Cerebellar cortex (tissue), 1 donor: ENCODE results near the gene MYNN.

Source experiments
- DNase-seq: peaks from one replicate; pipeline ENCODE4 v3.0.0-alpha.2; 2015; ENCODE audit warnings: low spot score

Gene MYNN

DNA sequence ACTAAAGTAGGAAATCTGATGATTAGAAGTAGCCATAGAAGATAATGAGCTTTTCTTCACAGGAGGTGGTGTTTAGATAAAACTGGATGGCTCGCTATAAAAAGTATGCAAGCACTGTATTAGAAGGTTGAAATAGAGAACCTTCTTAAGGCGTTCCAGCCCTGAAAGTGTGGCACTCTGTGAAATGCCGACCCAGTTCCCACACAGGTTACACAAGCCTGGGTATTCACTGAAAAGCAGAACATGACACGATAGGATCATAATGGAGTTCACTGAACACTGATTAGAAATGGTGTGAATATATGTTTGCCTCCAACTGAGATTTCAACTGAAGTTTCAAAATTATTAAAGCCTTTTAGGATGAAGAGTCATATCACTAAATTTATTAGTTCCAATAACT is 54.5 kb downstream of the MYNN start:
- no peak for DNase-seq

GRCh38 chr3:169835533-169835932 is 62.3 kb downstream of the MYNN start:
- DNase-seq = no peak

DNA sequence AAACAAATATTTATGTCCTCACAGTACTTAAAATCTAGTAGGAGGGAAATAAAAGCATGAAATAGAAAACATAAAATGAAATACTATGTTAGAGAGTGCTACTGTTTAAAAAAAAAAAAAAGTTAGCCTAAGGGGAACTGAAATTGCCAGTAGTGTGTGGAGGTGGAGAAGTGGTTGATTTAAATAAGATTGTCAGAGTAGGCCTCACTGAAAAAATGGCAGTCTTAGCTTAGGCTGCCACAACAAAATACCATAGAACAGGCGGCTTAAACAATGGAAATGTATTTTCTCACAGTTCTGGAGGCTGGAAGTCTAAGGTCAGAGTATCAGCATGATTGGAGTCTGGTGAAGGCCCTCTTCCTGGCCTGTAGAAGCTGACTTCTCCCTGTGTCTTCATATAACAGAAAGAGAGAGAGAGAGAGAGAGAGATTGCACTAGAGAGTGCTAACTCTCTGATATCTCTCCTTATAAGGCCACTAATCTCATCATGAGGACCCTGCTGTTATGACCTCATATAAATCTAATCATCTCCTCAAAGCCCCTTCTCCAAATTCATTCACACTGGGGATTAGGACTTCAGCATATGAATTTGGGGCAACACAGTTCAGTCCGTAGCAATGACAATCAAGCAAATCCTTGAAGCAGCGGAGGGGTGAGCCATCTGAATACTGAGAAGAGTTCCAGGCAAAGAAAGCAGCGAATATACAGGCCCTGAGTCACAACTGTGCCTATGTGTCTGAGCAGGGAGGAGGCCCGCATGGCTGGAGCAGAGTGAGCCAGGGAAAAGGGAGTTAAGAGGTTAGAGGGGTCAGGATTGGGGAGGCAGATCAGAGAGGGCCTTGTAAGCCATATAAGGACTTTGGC is 63.1 kb downstream of the MYNN start:
- no peak for DNase-seq

DNA sequence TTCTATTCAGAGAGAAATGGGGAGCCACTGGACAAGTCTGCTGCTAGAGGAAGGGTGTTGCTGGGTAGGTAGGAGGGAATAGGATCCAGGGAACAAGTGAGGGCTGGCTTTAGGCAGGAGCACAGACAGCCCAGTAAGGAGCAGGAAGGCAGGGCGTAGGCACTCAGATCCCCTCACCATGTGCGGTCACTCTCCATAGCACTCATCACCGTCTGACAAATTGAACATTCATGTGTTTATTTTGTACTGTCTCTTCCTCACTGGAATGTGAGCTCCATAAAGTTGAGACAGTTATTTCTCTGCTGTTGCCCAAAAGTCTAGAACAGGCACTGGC is 63.7 kb downstream of the MYNN start:
- no peak for DNase-seq

- no peak for DNase-seq
These were observed 65.4 kb downstream of the MYNN start for GRCh38 chr3:169838511-169839030.
